NOMO-1 treated with dmso at 0.1 percent for 144 hours (cell line): ENCODE data around the gene KRCC1.
A peak's percentile ranks its signal among the peaks of the same experiment; 100 is the strongest.

ENCODE experiments used
- DNase-seq: peaks from one replicate; lab custom pipeline; 2025; ENCODE audit not compliant: unreplicated experiment; lab: John Stamatoyannopoulos, UW

The KRCC1 gene

DNA sequence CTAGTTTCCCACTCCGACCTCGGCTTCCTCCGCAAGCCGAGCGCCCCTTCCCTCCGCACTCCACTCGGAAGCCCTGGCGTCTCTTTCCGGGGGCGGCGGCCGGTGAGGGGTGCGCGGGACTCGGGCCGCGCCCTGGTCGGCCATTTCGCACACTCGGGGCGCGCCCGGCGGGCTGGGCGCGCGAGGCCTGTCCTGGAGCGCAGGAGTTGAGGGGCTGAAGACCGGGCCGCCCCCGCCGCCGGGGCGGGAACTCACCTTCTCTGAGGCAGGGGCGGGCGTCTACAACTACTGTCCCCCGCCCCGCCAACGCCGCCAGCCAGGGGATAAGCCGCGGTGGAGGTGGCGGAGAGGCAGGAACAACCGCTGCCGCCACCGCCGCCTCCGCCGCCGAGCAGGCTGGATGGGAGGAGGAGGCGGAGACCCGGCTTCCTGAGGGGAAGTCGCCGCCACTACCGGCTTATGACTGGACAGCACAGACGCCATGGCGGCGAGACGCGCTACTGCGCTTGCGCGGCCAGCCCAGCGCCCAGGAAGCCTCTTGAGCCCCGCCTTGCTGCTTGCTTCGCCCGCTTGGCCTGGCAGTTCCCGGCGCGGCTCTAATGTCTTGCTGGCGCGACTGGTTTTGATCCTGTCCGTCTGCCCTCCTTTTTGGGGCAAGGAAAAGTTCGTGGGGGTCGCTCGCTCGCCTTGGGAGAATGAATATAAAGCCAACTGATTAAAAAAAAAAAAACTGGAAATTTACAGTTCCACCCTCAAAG, at the start of gene KRCC1:
Gene KRCC1, minus strand, starts transcription at position 413 of the 758 bp plus-strand sequence. CDS start 27,220 bp downstream, outside the sequence.
- DNase-seq: peak; percentile 78

DNA sequence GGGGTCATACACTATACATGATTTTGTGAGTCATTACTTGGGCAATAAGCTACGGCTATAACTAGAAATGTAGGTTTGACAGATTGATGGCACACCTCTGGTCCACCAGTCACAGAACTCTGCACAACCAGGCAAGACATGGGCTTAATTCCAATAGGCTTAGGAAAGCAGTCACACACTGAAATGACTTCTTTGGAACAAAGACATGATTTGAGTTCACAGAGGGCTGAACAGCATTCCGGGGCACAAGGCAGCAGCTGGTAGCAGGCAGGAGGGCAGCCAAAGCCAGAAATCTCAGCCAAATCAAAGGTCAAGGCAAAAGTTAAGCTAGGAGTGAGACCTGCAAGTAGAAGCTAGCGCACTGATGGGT, 44.9 kb upstream of the KRCC1 start:
- DNase-seq: no peak

DNA sequence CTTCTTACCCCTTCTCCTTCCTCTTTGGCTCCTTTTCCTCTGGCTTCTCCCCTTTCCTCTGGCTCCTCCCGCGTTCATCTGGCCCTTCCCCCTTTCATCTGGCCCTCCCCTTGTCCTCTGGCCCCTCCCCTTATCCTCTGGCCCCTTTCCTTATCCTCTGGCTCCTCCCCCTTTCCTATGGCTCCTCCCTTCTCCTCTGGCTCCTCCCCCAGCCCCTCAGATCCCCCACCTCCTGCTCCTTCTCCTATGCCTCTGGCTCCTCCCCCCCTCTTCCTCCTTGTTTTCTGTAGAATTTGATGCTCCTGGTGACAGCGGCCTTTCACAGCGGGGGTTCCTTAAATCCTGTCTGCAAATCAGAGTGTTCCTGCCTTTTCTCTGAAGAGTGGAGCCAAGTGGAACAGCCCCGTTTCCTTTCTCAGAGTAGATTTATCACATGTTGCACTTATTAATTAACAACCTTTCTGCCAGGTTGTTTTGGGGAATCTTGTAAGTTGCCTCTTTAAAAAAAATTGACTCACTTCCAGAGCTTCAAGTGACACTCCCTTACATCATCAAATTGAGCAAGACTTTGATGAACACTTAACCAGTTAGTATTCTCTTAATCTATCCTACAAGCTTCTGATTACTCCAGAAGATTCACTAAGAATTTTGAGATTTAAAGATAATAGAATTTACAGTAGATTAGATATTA, 44.4 kb upstream of the KRCC1 start:
- no peak for DNase-seq

DNA sequence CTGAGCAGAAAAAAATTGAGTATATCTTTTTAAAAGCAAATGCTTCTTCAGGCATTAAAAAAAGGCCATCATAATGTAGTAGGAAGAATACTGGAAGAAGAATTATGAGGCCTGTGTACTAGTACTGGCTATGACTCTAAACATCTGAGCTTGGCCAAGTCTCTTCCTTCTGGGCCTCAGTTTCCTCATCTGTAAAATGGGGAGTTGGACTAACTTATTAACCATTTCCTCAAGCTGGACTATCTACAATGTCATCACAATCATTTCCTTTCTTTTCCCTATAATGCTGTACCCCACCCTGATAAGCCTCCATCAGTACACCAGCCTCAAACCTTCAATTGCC, 42.9 kb upstream of the KRCC1 start:
- DNase-seq: no peak

DNA sequence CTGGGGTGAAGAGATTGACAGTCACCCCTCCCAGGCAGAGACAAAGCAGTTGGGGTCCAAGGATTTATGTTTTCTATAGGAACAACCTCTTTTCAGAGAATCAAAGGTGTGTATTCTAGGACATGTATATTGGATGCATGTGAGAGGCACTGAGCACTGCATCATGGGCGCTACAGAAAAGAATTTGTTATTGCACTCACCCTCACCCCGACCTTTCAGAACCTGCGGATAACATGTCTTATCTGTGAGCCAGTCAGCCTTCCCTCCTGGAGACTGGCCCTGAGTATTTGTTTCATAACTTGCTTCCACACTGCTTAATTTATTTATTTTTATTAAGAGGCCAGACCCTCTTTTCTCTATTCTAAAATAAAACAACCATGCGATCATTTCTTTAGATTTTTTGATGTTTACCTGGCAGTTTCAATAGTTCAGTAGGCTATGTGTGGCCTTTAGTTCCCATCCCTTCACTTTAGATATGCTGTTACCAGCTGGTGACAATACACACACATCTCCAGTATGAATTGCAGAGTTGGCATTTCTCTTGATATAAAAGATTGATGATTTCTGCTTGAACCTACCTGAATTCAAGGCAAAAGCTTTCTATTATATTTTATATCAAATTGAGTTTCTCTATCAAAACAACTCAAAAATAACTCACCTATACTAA, 42.4 kb upstream of the KRCC1 start:
- DNase-seq: no peak

DNA sequence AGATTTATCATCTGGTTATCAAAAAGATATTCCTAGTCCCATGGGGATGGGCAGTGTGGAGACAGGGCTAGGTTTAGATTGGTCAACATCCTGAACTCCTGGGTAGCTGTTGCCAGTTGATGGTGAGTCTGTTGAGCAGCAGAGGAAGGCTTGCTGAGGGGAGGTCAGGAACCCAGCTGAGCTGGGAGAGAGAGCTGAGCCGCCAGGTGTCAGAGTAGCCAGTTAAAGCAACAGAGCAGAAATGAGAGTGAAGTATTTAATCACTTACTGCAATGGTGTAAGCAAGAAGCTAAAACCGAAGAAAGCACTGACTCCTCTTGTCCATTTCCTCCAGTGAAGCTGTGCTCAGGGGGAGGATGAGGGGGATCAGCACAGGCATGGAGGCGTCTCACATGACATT, 41.6 kb upstream of the KRCC1 start:
- DNase-seq: no peak

DNA sequence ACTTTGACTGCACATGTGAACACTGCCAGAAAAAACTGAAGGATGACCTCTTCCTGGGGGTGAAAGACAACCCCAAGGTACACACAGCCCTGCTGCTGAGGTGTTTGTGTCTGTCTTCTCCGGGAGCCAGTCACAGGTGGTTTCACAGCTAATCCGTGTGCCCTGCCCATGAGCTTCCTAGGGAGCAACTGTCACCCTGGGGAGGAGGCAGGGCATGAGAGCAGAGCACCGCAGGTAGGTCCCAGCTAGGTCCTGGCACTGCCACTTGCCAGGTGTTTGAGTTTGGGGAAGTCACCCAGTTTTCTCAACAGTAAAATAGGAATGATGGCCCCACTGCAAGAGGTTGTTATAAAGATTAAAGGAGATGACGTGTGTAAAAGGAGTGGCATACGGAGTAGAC, 41.1 kb upstream of the KRCC1 start:
- no peak for DNase-seq

DNA sequence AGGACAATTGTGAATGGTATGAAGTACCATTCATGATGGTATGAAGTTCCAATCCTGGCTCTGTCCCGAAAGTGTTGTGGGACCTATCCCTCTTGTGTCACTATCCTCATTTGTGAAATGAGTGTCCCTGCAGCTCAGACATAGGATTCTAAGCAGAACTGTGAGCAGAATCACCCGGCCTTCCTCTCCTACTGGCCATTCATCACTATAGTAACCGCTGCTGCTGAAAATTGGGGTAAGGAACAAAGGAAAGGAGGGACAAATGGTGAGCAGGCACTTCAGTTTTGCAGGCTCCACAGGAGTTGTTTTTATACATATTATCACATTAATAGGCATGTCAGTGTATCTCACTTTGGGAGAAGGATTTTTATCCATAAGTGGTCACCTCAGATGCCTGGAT, 39.4 kb upstream of the KRCC1 start:
- DNase-seq: no peak

DNA sequence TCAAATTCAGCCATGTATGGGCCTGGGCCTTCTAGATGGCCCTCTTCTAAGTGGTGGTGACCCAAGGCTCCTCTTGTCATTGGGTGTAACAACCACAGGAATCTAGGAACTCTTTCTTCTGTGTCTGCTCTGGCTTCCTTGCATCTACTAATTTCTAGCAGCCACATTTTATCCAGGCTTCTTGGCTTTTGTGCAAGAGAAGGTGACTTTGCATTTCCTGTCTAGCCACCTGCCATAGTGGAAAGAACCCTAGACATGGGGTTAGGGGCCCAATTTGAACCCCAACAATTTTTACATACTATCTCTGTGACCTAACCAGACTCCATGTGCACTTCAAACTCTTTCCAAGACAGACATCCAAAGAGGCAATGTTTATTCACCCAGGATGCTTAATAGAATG, 37.2 kb upstream of the KRCC1 start:
- DNase-seq: no peak

DNA sequence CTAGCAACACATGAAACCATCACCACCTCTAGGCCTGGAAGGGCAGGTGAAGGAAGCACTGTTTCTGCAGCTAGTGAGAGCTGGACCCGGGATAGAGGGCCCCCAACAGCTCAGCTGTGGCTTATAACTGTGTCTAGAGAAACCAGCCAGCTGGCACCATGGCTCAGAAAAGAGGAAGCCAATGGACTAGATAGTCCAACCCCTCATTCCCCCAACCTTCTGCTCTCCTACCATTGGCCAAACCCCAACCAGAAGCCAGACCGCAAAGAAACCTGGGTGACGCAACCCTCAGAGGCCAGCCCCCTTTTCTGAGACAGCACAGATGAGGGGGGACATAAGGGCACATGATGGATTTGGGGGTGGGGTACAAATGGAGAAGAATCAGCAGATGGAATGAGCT, 36.4 kb upstream of the KRCC1 start:
- no peak for DNase-seq

DNA sequence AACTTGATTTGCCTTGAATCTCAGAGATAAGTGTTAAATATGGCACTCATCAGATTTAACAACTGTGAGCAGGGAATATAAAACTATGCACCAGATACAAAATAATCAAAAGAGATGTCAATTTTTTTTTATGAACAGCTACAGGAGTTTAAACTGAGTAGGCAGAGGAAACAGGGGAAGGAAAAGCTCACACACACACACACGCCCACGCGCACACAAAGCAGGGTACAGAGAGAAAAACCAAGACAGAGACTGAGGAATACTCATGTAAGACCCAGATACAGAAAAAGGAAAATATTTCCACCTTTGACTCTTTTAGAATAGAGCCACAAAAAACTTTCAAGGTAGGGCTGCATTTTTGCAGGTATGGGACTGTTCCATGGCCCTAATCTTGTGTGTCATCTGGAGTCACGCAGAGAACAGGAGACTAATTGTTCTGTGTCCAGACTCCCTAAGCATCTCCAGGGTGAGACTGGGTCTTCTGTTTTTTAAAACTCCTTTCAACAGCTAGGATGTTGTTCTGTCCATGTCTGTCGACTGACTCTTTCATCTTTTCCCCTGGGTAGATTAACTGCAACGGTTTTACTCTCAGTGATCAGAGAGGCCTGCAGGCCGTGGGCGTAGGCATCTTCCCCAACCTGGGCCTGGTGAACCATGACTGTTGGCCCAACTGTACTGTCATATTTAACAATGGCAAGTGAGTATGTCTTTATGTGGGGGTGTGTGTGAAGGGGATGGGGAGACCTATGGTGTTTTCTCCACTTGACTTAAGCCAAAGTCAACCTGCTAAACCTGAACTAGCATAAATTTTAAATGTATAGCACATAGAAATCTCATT, 35.1 kb upstream of the KRCC1 start:
- no peak for DNase-seq

DNA sequence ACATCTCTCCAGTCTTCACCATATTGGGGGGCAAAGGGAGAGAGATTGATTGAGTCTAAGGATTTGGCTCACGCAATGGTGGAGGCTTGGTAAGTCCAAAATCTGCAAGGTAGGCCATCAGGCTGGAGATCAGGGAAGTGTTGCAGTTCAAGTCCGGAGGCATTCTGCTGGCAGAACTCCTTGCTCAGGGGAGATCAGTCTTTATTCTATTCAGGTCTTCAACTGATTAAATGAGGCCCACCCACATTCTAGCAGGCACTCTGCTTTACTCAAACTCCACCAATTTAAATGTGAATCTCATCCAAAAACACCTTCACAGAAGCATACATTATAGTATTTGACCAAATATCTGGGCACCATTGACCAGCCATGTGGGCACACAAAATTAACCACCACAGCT, 33.4 kb upstream of the KRCC1 start:
- DNase-seq: no peak

DNA sequence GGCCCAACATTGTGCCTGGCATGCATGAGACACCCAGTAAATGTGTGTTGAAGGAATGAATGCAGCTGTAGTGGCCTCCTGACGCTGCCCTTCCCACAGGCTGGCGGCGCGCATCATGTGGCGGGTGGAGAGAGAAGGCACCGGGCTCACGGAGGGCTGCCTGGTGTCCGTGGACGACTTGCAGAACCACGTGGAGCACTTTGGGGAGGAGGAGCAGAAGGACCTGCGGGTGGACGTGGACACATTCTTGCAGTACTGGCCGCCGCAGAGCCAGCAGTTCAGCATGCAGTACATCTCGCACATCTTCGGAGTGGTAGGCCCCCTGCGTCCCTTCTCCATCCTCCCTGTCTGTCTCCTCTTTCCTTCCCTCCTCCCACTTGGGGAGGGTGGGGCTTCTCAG, 32.2 kb upstream of the KRCC1 start:
- DNase-seq: no peak

DNA sequence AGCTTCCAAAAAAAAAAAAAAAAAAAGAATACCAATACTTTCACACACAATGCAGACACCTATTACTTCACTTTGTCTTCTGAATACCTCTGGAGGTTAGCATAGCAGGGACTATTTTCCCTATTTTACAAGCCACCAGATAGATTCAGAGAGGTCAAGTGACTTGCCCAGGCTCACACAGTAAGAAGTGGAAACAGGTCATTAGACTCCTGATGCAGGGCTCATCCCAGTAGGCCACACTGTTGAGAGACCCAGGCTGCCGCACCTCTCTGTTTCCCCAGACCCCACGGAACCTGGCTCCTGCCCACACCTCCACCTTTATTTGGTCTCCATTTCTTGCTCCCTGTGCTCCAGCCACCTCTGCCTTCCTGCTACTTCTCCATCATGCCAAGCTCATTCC, 31.5 kb upstream of the KRCC1 start:
- DNase-seq: no peak

DNA sequence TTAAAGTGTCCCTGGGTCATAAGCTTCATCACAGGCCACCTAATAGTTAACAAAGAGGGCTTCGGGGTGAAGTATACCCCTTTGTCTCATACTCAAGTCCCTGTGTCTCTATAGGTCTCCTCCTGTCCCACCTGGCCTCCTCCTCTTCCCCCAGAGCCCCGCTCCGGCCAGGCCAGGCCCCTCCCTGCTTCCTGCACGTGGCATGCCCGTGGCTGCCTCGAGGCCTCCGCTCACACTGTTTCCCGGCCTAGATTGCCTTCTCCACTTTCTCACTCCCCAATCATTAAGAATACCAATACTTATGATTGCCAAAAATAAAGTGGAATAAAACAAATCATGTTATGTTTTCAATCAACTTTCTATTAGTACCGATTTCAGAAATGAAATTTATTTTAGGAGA, 30.8 kb upstream of the KRCC1 start:
- no peak for DNase-seq

DNA sequence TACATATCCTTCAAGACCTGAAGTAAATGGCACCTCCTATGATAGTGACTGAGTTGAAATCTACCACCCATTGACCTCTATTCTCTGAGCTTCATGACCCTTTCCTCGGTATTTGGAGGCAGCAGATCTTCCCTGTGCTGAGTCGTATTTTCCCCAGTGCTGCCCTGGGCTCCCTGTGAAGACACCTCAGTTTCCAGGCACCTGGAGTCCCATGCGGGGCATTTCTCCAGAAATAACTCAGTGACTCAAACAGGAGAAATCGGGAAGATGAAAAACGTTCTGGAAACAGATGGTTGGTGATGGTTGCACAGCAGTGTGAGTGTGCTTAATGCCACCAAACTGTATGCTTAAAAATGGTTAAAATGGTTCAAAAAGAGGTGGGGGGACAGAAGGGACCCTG, 30.0 kb upstream of the KRCC1 start:
- DNase-seq: no peak

DNA sequence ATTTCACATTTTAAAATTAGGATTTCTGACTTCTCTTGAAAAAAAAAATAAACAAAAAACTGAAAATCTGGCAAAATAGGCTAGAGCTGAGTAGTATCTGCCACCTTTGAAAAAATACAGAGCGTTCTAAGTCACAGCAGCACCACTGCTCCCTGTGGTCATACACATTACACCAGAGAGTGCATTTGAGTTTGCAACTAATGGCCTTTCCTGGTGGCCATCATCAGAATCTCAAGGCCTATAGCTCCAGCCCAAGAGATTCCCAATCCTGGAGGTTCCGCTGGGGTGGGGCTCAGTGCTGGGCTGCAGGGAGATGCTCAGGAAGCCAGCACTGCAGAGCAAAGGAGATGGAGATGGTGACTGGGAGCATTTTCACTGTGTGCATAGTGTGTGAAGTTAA, 29.5 kb upstream of the KRCC1 start:
- DNase-seq: no peak

DNA sequence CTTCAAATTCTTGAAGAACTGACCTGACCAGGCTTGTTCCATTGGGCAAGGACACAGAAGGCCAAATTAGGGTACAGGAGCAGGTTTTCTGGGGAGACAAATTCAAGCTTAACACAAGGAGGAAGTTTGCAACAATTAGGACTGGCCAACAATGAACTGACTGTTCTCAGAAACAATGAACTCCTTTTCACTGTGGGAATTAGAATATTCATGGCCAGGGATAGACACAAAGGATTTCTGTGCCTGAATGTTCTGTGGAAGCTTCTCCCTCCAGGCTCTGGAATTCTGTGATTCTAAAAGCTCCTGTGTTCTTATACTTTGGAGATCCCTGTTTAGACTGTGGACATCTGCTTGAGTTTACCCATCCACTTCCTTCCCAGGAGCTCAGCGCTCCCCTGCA, 27.2 kb upstream of the KRCC1 start:
- no peak for DNase-seq

DNA sequence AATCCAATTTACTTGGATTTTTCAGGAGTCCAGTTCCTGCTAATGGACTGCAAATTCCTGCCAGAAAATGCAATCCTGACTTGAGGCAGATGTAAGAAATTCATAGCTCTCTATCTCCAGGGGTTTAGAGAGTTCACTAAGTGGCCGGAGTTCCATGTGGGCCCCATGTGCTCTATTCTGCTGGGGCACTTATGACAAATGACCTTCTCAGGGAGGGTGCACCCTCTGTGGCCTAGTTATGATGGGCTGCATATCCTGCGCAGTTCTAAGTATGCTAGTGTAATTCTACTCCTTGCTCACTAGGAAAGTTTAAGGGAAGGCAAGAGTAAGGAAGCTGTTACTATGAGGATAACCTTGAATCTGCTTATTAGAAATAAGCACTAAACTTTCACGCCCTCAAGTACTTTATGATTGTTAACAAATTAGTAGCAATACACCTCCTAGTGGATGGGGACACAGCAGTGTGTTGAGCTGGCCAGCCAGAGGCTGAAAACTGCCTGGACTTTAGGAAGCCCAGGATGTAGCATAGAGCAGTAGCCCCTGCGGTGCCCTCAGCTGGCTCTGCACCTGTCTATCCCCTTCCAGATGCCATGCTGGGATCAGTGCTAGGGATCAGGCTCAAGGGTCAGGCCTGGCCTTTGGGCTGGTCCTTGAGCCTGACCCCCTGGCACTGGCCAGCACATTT, 26.5 kb upstream of the KRCC1 start:
- DNase-seq: no peak

DNA sequence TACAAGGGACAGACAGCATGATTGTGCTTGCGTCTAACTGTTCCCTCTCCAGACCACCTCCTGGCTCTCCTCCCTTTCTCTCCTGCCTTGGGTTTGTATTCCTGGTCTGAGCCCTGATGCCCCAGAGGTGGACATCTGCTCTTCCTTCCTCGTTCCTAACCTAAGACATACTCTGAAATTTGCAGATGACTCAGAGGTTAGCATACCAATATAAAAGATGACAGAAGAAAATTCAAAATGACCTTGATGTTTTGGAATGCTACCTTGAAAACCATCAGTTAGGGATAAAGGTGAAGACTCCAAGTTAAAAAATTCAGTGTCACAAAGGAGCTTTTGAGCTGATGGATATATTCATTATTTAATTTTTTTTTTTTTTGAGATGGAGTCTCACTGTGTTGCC, 25.0 kb upstream of the KRCC1 start:
- no peak for DNase-seq

DNA sequence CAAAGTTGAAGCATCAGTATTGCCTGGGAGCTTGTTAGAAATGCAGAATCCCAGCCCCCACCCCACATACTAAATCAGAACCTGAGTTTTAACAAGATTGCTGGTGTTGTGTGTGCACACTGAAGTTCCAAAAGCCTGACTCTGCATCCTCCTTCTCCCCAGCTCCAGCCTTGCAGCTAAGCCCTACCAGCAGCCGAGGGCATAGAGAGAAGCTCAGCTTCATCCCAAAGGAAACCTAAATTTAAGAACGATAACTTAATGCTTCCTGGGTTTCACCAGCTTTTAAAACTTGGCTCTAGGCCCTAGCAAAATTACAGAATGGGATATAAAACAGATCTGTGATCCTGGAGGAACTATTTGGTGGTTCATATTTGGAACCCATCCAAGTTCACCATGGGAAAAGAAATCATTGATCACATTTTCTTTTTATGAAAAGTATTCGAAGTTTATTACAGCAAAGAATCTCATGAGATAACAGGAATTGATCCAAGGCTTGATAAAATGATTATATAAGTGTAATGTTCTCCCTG, 23.1 kb upstream of the KRCC1 start:
- no peak for DNase-seq
